Activated effector memory CD4-positive, alpha-beta T cell treated with Interleukin-2 at 50 U/mL for 16 hours (primary cell): Measurements from ENCODE around the gene MCC.

Experiments used
- DNase-seq: peaks from one replicate; pipeline ENCODE4 v3.0.0-alpha.2; 2020

The MCC gene

GRCh38 chr5:113240951-113241726, 247.1 kb downstream of the MCC start:
- DNase-seq = no peak

GRCh38 chr5:113240032-113240431, 248.2 kb downstream of the MCC start:
- no peak for DNase-seq

- no peak for DNase-seq
These were observed 250.4 kb downstream of the MCC start for GRCh38 chr5:113237893-113238292.

- no peak for DNase-seq
These were observed 251.5 kb downstream of the MCC start for GRCh38 chr5:113236536-113237288.

GRCh38 chr5:113235884-113236283, 252.4 kb downstream of the MCC start:
- DNase-seq = no peak

GRCh38 chr5:113234546-113234945, 253.7 kb downstream of the MCC start:
- DNase-seq = no peak

GRCh38 chr5:113233606-113234005, 254.6 kb downstream of the MCC start:
- no peak for DNase-seq

GRCh38 chr5:113232667-113233066, 255.6 kb downstream of the MCC start:
- no peak for DNase-seq

- DNase-seq = no peak
These were observed 256.0 kb downstream of the MCC start for GRCh38 chr5:113232221-113232620.

GRCh38 chr5:113231653-113232000, 256.6 kb downstream of the MCC start:
- no peak for DNase-seq

GRCh38 chr5:113230711-113231652, 257.3 kb downstream of the MCC start:
- DNase-seq = no peak

GRCh38 chr5:113227798-113228197, 260.5 kb downstream of the MCC start:
- DNase-seq = no peak

GRCh38 chr5:113226116-113226736, 262.0 kb downstream of the MCC start:
- no peak for DNase-seq

- DNase-seq = no peak
These were observed 263.0 kb downstream of the MCC start for GRCh38 chr5:113225259-113225658.

- DNase-seq = no peak
These were observed 263.6 kb downstream of the MCC start for GRCh38 chr5:113224605-113225065.

GRCh38 chr5:113223831-113224604, 264.2 kb downstream of the MCC start:
- DNase-seq = no peak

GRCh38 chr5:113223315-113223714, 264.9 kb downstream of the MCC start:
- no peak for DNase-seq

GRCh38 chr5:113221294-113222176, 266.7 kb downstream of the MCC start:
- DNase-seq = no peak

GRCh38 chr5:113219695-113220094, 268.6 kb downstream of the MCC start:
- DNase-seq = no peak

GRCh38 chr5:113218906-113219517, 269.2 kb downstream of the MCC start:
- no peak for DNase-seq
